HepG2 (cell line): Measurements from ENCODE around the gene TM4SF1. TPM values are rescaled to one million over a fixed set of nuclear protein-coding genes. Genes with fewer than 3 reads are reported as not detected.
A peak's percentile ranks its signal among the peaks of the same experiment; 100 is the strongest.

Experiments used
- AKAP8 ChIP-seq: sonication (generic); formaldehyde crosslinking; IDR thresholded peaks from 2 replicates; pipeline ENCODE4 v1.5.1; 2020; ENCODE audit warnings: mild to moderate bottlenecking, missing genetic modification reagents
- ARID2 ChIP-seq: sonication (generic); formaldehyde crosslinking; IDR thresholded peaks from 2 replicates; pipeline ENCODE4 v1.8.1; 2022; ENCODE audit warnings: mild to moderate bottlenecking, missing genetic modification reagents, borderline replicate concordance
- DPF2 ChIP-seq: sonication (generic); formaldehyde crosslinking; IDR thresholded peaks from 2 replicates; pipeline ENCODE4 v1.4.0; 2020; ENCODE audit warnings: mild to moderate bottlenecking, low read depth, missing genetic modification reagents, borderline replicate concordance
- FOXA3 ChIP-seq: IDR thresholded peaks from 2 replicates; pipeline ENCODE4 v1.6.1; 2016; ENCODE audit warnings: missing genetic modification reagents, missing compliant biosample characterization
- HNF4A ChIP-seq: sonication (generic); formaldehyde crosslinking; IDR thresholded peaks from 2 replicates; pipeline ENCODE4 v1.4.0; 2020; ENCODE audit warnings: missing genetic modification reagents
- HOXA3 ChIP-seq: sonication (generic); formaldehyde crosslinking; IDR thresholded peaks from 2 replicates; pipeline ENCODE4 v1.5.0; 2020; ENCODE audit warnings: missing genetic modification reagents
- KLF16 ChIP-seq, 2 experiments: sonication (generic) in 1 of 2; formaldehyde crosslinking in 1 of 2; IDR thresholded peaks; 2 replicates each; pipeline versions ENCODE4 v1.6.1 to v1.8.0; 2016 to 2023; ENCODE audit warnings: missing genetic modification reagents in 2 of 2, missing compliant biosample characterization in 1 of 2
- MAFG ChIP-seq: sonication (generic); formaldehyde crosslinking; IDR thresholded peaks from 2 replicates; pipeline ENCODE4 v1.5.1; 2020; ENCODE audit warnings: mild to moderate bottlenecking, missing genetic modification reagents
- MED1 ChIP-seq: sonication (generic); formaldehyde crosslinking; IDR thresholded peaks from 2 replicates; pipeline ENCODE4 v1.4.0; 2020; ENCODE audit warnings: missing genetic modification reagents
- MED13 ChIP-seq: sonication (generic); formaldehyde crosslinking; IDR thresholded peaks from 2 replicates; pipeline ENCODE4 v1.5.0; 2020; ENCODE audit warnings: missing genetic modification reagents
- MIER3 ChIP-seq: IDR thresholded peaks from 2 replicates; pipeline ENCODE4 v1.6.1; 2016; ENCODE audit warnings: missing compliant biosample characterization, borderline replicate concordance
- PRDM4 ChIP-seq: sonication (generic); formaldehyde crosslinking; IDR thresholded peaks from 2 replicates; pipeline ENCODE4 v1.9.0; 2021; ENCODE audit warnings: missing genetic modification reagents, borderline replicate concordance
- XBP1 ChIP-seq: sonication (generic); formaldehyde crosslinking; IDR thresholded peaks from 2 replicates; pipeline ENCODE4 v1.5.0; 2020; ENCODE audit warnings: missing genetic modification reagents
- ZBTB14 ChIP-seq: sonication (generic); formaldehyde crosslinking; IDR thresholded peaks from 2 replicates; pipeline ENCODE4 v1.4.0; 2020; ENCODE audit warnings: missing genetic modification reagents
- ZNF230 ChIP-seq: sonication (generic); formaldehyde crosslinking; IDR thresholded peaks from 2 replicates; pipeline ENCODE4 v1.4.0; 2020; ENCODE audit warnings: mild to moderate bottlenecking, missing genetic modification reagents
- ZNF354B ChIP-seq: sonication (generic); formaldehyde crosslinking; IDR thresholded peaks from 2 replicates; pipeline ENCODE4 v1.8.0; 2022; ENCODE audit warnings: mild to moderate bottlenecking, missing genetic modification reagents
- ZNF563 ChIP-seq: sonication (generic); formaldehyde crosslinking; IDR thresholded peaks from 2 replicates; pipeline ENCODE4 v1.8.0; 2022; ENCODE audit warnings: mild to moderate bottlenecking, moderate library complexity, missing genetic modification reagents
- ZNF773 ChIP-seq: sonication (generic); formaldehyde crosslinking; IDR thresholded peaks from 2 replicates; pipeline ENCODE4 v1.4.0; 2020; ENCODE audit warnings: missing genetic modification reagents, borderline replicate concordance
- ZNF777 ChIP-seq: sonication (generic); formaldehyde crosslinking; IDR thresholded peaks from 2 replicates; pipeline ENCODE4 v1.4.0; 2020; ENCODE audit warnings: missing genetic modification reagents
- polyA plus RNA-seq, 8 experiments: library from polyadenylated mRNA; depleted of rRNA in 3 of 8; stranded (reverse) in 7 of 8; unstranded in 1 of 8; fragments of >200 nt; fragmentation: Illumina TruSeq in 4 of 8; extraction: Trizol in 4 of 8; gene quantifications; 2 replicates each; pipeline versions ENCODE4 v1.2.1 to v1.2.3, GENCODE V29; 2011 to 2016; ENCODE audit warnings: low read depth in 4 of 8, missing spikeins in 1 of 8, mixed read lengths in 1 of 8; ENCODE audit not compliant: insufficient read depth in 1 of 8
- total RNA-seq, 5 experiments: library from RNA; depleted of rRNA; stranded (reverse); fragments of >200 nt; fragmentation: Illumina TruSeq; extraction: Trizol; gene quantifications; 2 replicates each; pipeline ENCODE4 v1.2.3, GENCODE V29; 2016; ENCODE audit warnings: low read depth in 1 of 5
- TF ChIP-seq, protein P1 (sequence below): sonication (generic); formaldehyde crosslinking; IDR thresholded peaks from 2 replicates; pipeline ENCODE4 v1.8.0; 2022; ENCODE audit warnings: mild to moderate bottlenecking, missing genetic modification reagents, moderate library complexity
- TF ChIP-seq, protein P2 (sequence below), 2 experiments: sonication (generic) in 1 of 2; formaldehyde crosslinking in 1 of 2; IDR thresholded peaks; 2 replicates each; pipeline versions ENCODE4 v1.4.0 to v1.6.1; 2016 to 2020; ENCODE audit warnings: borderline replicate concordance in 1 of 2, low read depth in 1 of 2, mild to moderate bottlenecking in 1 of 2, missing genetic modification reagents in 1 of 2

Gene TM4SF1
- total and polyA plus RNA-seq, 2 of the 13 experiments (the other 11 are each of a cell fraction or from before 2014, with no cell fraction given): 431 to 1,359 TPM

DNA sequence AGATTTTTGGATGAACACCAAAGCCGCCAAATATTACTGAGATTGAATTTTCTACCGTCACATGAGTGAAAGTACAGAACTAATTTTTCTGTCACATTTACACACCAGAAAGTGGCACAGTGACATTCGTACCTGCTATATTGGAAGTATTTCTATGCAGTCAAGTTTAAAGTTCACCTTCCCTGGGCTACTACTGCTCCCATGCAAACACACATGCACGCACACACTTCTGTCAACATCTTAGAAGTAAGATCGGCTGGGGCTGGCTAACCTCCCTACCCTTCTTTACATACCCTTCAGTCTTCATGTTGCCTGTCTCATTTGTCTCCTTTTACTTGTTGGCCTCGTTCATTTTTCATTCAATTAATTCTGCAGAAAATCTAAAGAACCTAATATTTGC is 19.0 kb upstream of the TM4SF1 start (continued):
- TF ChIP-seq ZNF773 (CRISPR knock-in tag) (no peak), MED13 (CRISPR knock-in tag) (no peak), MAFG (CRISPR knock-in tag) (no peak), KLF16 (CRISPR knock-in tag; IDR thresholded peaks at IDR 0.05) (no peak), AKAP8 (CRISPR knock-in tag) (no peak), FOXA3 (CRISPR knock-in tag) (0 out of 2 replicates have a peak, but pooled peaks have one; percentile 19), DPF2 (CRISPR knock-in tag) (no peak), ARID2 (no peak), ZNF777 (CRISPR knock-in tag) (no peak), ZNF354B (no peak), MED1 (CRISPR knock-in tag) (0 out of 2 replicates have a peak, but pooled peaks have one; percentile 18), HNF4A (CRISPR knock-in tag) (peak; percentile 63), ZNF230 (CRISPR knock-in tag) (no peak), XBP1 (no peak), PRDM4 (CRISPR knock-in tag) (no peak), ZNF563 (no peak), HOXA3 (CRISPR knock-in tag) (0 out of 2 replicates have a peak, but pooled peaks have one; percentile 18), MIER3 (no peak), ZBTB14 (CRISPR knock-in tag) (no peak)
- TF ChIP-seq, protein P1, sequence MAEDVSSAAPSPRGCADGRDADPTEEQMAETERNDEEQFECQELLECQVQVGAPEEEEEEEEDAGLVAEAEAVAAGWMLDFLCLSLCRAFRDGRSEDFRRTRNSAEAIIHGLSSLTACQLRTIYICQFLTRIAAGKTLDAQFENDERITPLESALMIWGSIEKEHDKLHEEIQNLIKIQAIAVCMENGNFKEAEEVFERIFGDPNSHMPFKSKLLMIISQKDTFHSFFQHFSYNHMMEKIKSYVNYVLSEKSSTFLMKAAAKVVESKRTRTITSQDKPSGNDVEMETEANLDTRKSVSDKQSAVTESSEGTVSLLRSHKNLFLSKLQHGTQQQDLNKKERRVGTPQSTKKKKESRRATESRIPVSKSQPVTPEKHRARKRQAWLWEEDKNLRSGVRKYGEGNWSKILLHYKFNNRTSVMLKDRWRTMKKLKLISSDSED (CRISPR knock-in tag): no peak
- TF ChIP-seq, protein P2, sequence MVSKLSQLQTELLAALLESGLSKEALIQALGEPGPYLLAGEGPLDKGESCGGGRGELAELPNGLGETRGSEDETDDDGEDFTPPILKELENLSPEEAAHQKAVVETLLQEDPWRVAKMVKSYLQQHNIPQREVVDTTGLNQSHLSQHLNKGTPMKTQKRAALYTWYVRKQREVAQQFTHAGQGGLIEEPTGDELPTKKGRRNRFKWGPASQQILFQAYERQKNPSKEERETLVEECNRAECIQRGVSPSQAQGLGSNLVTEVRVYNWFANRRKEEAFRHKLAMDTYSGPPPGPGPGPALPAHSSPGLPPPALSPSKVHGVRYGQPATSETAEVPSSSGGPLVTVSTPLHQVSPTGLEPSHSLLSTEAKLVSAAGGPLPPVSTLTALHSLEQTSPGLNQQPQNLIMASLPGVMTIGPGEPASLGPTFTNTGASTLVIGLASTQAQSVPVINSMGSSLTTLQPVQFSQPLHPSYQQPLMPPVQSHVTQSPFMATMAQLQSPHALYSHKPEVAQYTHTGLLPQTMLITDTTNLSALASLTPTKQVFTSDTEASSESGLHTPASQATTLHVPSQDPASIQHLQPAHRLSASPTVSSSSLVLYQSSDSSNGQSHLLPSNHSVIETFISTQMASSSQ (IDR thresholded peaks at IDR 0.05; ENCODE audit: low read depth): no peak
- TF ChIP-seq, protein P2 (CRISPR knock-in tag; IDR thresholded peaks at IDR 0.05; ENCODE audit: borderline replicate concordance): no peak
